ENCODE measurements around the gene ASPSCR1. TPM values are rescaled to one million over a fixed set of nuclear protein-coding genes. Genes with fewer than 3 reads are reported as not detected.

Gene ASPSCR1
- total RNA-seq, 2 experiments from 2014 or later = 77.8 to 89.1 TPM

DNA sequence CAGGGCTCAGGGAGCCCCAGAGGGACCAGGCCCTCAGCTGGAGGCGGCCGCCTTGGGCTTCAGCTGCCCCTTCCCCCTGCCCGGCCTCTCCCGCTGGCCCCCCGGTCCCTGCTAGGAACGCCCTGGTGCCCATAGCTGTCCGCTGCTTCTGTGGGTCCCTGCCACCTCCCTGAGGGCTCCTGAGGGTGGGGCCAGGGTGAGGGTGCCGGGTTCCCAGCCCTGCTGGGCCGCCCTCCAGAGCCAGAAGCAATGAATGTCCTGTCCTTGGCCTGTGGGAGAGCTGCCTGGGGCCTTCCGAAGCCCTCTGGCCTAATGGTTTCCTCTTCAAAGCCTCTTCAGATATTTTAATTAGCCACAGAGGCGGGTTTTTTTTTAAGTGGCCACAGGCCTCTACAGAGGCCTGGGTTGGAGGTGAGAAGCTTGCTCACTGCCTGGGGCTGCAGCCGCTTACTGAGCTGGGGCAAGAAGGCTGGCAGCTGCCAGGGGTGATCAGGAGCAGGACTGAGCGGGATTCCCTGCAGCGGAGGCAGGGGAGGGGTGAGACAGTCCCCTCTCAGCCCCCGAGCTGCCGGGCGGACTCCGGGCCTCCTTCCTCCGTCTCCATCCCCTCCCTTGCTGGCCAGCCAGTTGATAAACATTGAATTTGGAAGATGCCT lies 35.3 kb downstream of the ASPSCR1 start:
- ChIA-PET POLR2A (interaction anchor here (0.8 kb wide), 1 partner anchor 69 kb away, joined by 3 read pairs; no protein-coding TSS in a partner anchor), CTCF (ENCODE audit: unreplicated experiment) (no interaction called here)
- DNase-seq (ENCODE audit: low spot score) = no peak
- H3K4me3 ChIP-seq (ENCODE audit: low read depth, low read length, poor library complexity, severe bottlenecking) = no peak overlapping the region
- no peak overlapping the region for H3K27ac ChIP-seq (ENCODE audit: low read depth, low read length, poor library complexity, severe bottlenecking)
- no peaks in the 10 kb centered on the region for H3K9me3 ChIP-seq (ENCODE audit: low read length)
- H2AFZ ChIP-seq (ENCODE audit: low read length) = no peak overlapping the region
- no peaks in the 10 kb centered on the region for H3K79me2 ChIP-seq (ENCODE audit: insufficient read depth, low read depth, low read length)
- intact Hi-C loops (cut with micrococcal nuclease; ENCODE audit: unreplicated experiment) = no loop called here
- no peaks in the 10 kb centered on the region for H3K36me3 ChIP-seq (ENCODE audit: insufficient read depth, low read length)
- no TSS peak for BruUV-seq (replicated peaks)
- TF ChIP-seq, protein P1, sequence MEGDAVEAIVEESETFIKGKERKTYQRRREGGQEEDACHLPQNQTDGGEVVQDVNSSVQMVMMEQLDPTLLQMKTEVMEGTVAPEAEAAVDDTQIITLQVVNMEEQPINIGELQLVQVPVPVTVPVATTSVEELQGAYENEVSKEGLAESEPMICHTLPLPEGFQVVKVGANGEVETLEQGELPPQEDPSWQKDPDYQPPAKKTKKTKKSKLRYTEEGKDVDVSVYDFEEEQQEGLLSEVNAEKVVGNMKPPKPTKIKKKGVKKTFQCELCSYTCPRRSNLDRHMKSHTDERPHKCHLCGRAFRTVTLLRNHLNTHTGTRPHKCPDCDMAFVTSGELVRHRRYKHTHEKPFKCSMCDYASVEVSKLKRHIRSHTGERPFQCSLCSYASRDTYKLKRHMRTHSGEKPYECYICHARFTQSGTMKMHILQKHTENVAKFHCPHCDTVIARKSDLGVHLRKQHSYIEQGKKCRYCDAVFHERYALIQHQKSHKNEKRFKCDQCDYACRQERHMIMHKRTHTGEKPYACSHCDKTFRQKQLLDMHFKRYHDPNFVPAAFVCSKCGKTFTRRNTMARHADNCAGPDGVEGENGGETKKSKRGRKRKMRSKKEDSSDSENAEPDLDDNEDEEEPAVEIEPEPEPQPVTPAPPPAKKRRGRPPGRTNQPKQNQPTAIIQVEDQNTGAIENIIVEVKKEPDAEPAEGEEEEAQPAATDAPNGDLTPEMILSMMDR (conservative IDR thresholded peaks at IDR 0.05; ENCODE audit: low read length) = no peak
- no peak for TF ChIP-seq EZH2phosphoT487 (IDR thresholded peaks at IDR 0.05; ENCODE audit: borderline replicate concordance, low read depth, low read length)
- no peaks in the 10 kb centered on the region for H3K9me2 ChIP-seq (ENCODE audit: insufficient read depth, low read length)
- H3K4me2 ChIP-seq (ENCODE audit: low read length) = no peak overlapping the region
- H3K4me1 ChIP-seq (ENCODE audit: insufficient read depth, low read length, poor library complexity, severe bottlenecking) = no peaks in the 10 kb centered on the region
- no peaks in the 10 kb centered on the region for H4K20me1 ChIP-seq (ENCODE audit: insufficient read depth, low read length)

DNA sequence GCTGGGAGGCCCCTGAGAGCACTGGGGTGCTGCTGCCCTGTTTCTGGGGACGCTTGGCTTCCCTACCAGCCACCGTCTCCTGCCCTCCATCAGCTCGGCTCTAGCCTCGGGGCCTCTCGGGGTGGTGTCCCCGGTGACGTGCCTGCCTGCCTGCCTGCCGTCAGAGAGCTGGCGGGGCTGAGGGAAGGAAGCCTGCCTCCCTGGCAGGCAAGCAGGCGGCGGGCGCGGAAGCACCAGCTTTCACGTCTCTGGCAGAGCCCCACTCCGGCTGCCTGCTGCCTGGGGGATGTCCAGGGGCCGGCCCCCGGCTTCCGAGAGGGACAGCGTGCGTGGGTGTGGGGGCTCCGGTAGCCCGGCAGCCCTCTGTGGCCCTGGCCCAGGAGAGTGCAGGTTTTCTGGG lies 35.9 kb downstream of the ASPSCR1 start:
- H3K4me3 ChIP-seq (ENCODE audit: low read depth, low read length, poor library complexity, severe bottlenecking) = no peak overlapping the region
- H3K4me2 ChIP-seq (ENCODE audit: low read length) = no peak overlapping the region
- no peaks in the 10 kb centered on the region for H3K9me2 ChIP-seq (ENCODE audit: insufficient read depth, low read length)
- no peak overlapping the region for H3K27ac ChIP-seq (ENCODE audit: low read depth, low read length, poor library complexity, severe bottlenecking)
- H4K20me1 ChIP-seq (ENCODE audit: insufficient read depth, low read length) = no peaks in the 10 kb centered on the region
- no peak for DNase-seq (ENCODE audit: low spot score)
- H3K79me2 ChIP-seq (ENCODE audit: insufficient read depth, low read depth, low read length) = no peaks in the 10 kb centered on the region
- H3K9me3 ChIP-seq (ENCODE audit: low read length) = no peaks in the 10 kb centered on the region
- POLR2A ChIA-PET = interaction anchor here (0.8 kb wide), 1 partner anchor 69 kb away, joined by 3 read pairs; no protein-coding TSS in a partner anchor
- H3K4me1 ChIP-seq (ENCODE audit: insufficient read depth, low read length, poor library complexity, severe bottlenecking) = no peaks in the 10 kb centered on the region
- intact Hi-C loops (cut with micrococcal nuclease; ENCODE audit: unreplicated experiment) = no loop called here
- H3K36me3 ChIP-seq (ENCODE audit: insufficient read depth, low read length) = peaks cover 4% of the 10 kb centered on the region; the same call in 1 of the 2 replicates
- no peak for TF ChIP-seq EZH2phosphoT487 (IDR thresholded peaks at IDR 0.05; ENCODE audit: borderline replicate concordance, low read depth, low read length)
- TF ChIP-seq, protein P1 (conservative IDR thresholded peaks at IDR 0.05; ENCODE audit: low read length) = no peak
- H2AFZ ChIP-seq (ENCODE audit: low read length) = no peak overlapping the region
- no TSS peak for BruUV-seq (replicated peaks)
- CTCF ChIA-PET (ENCODE audit: unreplicated experiment) = no interaction called here

DNA sequence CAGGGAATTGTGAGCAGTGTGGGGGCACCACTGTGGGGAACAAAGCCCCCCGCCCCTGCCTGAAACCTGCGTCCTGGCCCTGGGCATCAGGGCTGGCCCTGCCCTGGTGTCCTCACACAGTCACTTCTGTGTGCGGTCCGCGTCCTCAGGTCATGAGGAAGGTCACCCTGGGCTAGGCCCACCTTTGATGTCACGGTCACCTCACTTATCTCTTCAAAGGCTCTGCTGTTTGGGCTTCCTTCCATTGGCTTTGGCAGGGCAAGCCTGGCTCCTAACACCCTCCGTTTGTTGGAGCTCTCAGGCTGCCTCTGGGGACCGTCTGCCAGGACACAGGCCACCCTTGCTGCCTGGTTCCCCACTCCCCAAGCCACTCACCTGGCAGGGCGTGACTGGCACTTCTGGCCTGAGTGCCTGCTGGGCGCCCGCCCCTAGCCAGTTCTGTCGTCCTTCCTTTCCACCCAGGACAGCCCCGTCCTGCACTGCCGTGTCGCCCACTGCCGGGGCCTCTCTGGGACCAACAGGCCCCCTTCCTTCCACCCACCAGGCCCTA lies 36.4 kb downstream of the ASPSCR1 start:
- Histone ChIP-seq H3K4me1 (ENCODE audit: insufficient read depth, low read length, poor library complexity, severe bottlenecking) (no peaks in the 10 kb centered on the region), H3K27ac (ENCODE audit: low read depth, low read length, poor library complexity, severe bottlenecking) (no peak overlapping the region), H3K4me3 (ENCODE audit: low read depth, low read length, poor library complexity, severe bottlenecking) (no peak overlapping the region), H3K36me3 (ENCODE audit: insufficient read depth, low read length) (peaks cover 9% of the 10 kb centered on the region; the same call in 1 of the 2 replicates), H2AFZ (ENCODE audit: low read length) (no peak overlapping the region), H3K9me3 (ENCODE audit: low read length) (no peaks in the 10 kb centered on the region), H4K20me1 (ENCODE audit: insufficient read depth, low read length) (no peaks in the 10 kb centered on the region), H3K9me2 (ENCODE audit: insufficient read depth, low read length) (no peaks in the 10 kb centered on the region), H3K79me2 (ENCODE audit: insufficient read depth, low read depth, low read length) (no peaks in the 10 kb centered on the region), H3K4me2 (ENCODE audit: low read length) (no peak overlapping the region)
- POLR2A ChIA-PET = interaction anchor here (0.8 kb wide), 1 partner anchor 70 kb away, joined by 3 read pairs; no protein-coding TSS in a partner anchor
- DNase-seq (ENCODE audit: low spot score) = no peak
- intact Hi-C loops (cut with micrococcal nuclease; ENCODE audit: unreplicated experiment) = no loop called here
- TF ChIP-seq, protein P1 (conservative IDR thresholded peaks at IDR 0.05; ENCODE audit: low read length) = no peak
- no peak for TF ChIP-seq EZH2phosphoT487 (IDR thresholded peaks at IDR 0.05; ENCODE audit: borderline replicate concordance, low read depth, low read length)
- CTCF ChIA-PET (ENCODE audit: unreplicated experiment) = no interaction called here
- no TSS peak for BruUV-seq (replicated peaks)
